H1 (cell line): ENCODE data around the gene SLC25A26. TPM values are rescaled to one million over a fixed set of nuclear protein-coding genes. Genes with fewer than 3 reads are reported as not detected.

Source experiments
- CTCF ChIA-PET: fragments of 300-600 bp; sonication (Branson Sonifier 250); formaldehyde crosslinking; loops from one replicate; lab custom pipeline; 2021; ENCODE audit not compliant: partially characterized antibody; lab: Charles Lee
- POLR2A ChIA-PET: fragments of 300-600 bp; sonication (Branson Sonifier 250); formaldehyde crosslinking; loops from one replicate; lab custom pipeline; 2021; ENCODE audit warnings: inconsistent platforms; ENCODE audit not compliant: partially characterized antibody; lab: Charles Lee
- DNase-seq, 2 experiments: peaks; one replicate each; pipeline versions ENCODE4 v3.0.0 to v3.0.0-alpha.2; 2010 to 2022; ENCODE audit warnings: low spot score in 2 of 2, low read depth in 1 of 2, mixed read lengths in 1 of 2
- FAIRE-seq: peaks from 2 replicates; lab custom pipeline; 2011; peaks lifted over from hg19 to GRCh38; lab: Jason Lieb, UNC
- H2AFZ ChIP-seq: 2 replicates; pipeline ENCODE4 v1.8.1; 2012; ENCODE audit warnings: low read length, inconsistent platforms
- H2AK5ac ChIP-seq: 2 replicates; pipeline ENCODE4 v1.6.1; 2013; ENCODE audit warnings: low read depth, low read length
- H2BK120ac ChIP-seq: replicated peaks from 2 replicates; pipeline ENCODE3; 2013; ENCODE audit warnings: low read depth, low read length, inconsistent platforms
- H2BK12ac ChIP-seq: 2 replicates; pipeline ENCODE4 v1.6.1; 2013; ENCODE audit warnings: low read depth, low read length
- H2BK15ac ChIP-seq: 2 replicates; pipeline ENCODE4 v1.6.1; 2013; ENCODE audit warnings: low read length
- H2BK20ac ChIP-seq: 2 replicates; pipeline ENCODE4 v1.6.1; 2013; ENCODE audit warnings: low read length
- H2BK5ac ChIP-seq: 2 replicates; pipeline ENCODE4 v1.6.1; 2013; ENCODE audit warnings: low read depth, low read length
- H3K14ac ChIP-seq: 2 replicates; pipeline ENCODE4 v1.6.1; 2013; ENCODE audit warnings: inconsistent platforms; ENCODE audit not compliant: insufficient read length
- H3K18ac ChIP-seq: 2 replicates; pipeline ENCODE4 v1.6.1; 2013; ENCODE audit warnings: low read length; ENCODE audit errors: extremely low read depth
- H3K23ac ChIP-seq: 2 replicates; pipeline ENCODE4 v1.6.1; 2013; ENCODE audit warnings: inconsistent platforms; ENCODE audit not compliant: insufficient read length
- H3K23me2 ChIP-seq: 2 replicates; pipeline ENCODE4 v1.6.1; 2013; ENCODE audit warnings: low read depth, low read length
- H3K27ac ChIP-seq: 2 replicates; pipeline ENCODE4 v1.6.1; 2011; ENCODE audit warnings: low read depth, low read length, inconsistent platforms
- H3K27me3 ChIP-seq, 4 experiments: replicated peaks in 1 of 4; 1 replicate in 1 of 4; 2 replicates in 3 of 4; pipeline versions ENCODE4 v1.6.1 to v1.8.1; 2011 to 2013; ENCODE audit warnings: low read length in 3 of 4, mild to moderate bottlenecking in 3 of 4, inconsistent platforms in 2 of 4, mixed read lengths in 2 of 4, moderate library complexity in 1 of 4; ENCODE audit not compliant: control insufficient read depth in 3 of 4, insufficient read depth in 3 of 4; ENCODE audit errors: extremely low read depth in 1 of 4
- H3K36me3 ChIP-seq, 4 experiments: 2 replicates each; pipeline versions ENCODE4 v1.6.1 to v1.8.1; 2011 to 2013; ENCODE audit warnings: mild to moderate bottlenecking in 4 of 4, low read length in 3 of 4, moderate library complexity in 2 of 4, control low read depth in 1 of 4, inconsistent platforms in 1 of 4; ENCODE audit not compliant: insufficient read depth in 4 of 4, control insufficient read depth in 2 of 4
- H3K4ac ChIP-seq: replicated peaks from 2 replicates; pipeline ENCODE3; 2013; ENCODE audit warnings: low read length, low read depth, mixed read lengths, inconsistent platforms; ENCODE audit not compliant: insufficient read length
- H3K4me1 ChIP-seq, 4 experiments: replicated peaks in 1 of 4; 1 replicate in 1 of 4; 2 replicates in 3 of 4; pipeline versions ENCODE4 v1.6.1 to v1.8.1; 2011 to 2013; ENCODE audit warnings: low read length in 3 of 4, inconsistent platforms in 2 of 4, mixed read lengths in 1 of 4; ENCODE audit not compliant: insufficient read depth in 4 of 4, control insufficient read depth in 3 of 4
- H3K4me2 ChIP-seq, 2 experiments: 2 replicates each; pipeline versions ENCODE4 v1.6.1 to v1.8.1; 2011 to 2013; ENCODE audit warnings: low read depth in 2 of 2, low read length in 2 of 2, control low read depth in 1 of 2, inconsistent platforms in 1 of 2, mild to moderate bottlenecking in 1 of 2; ENCODE audit not compliant: insufficient read depth in 1 of 2
- H3K4me3 ChIP-seq, 4 experiments: fragments of 200-600, 300-600 bp in 1 of 4; sonication (generic), shearing (Covaris generic), sonication (Bioruptor Twin) in 1 of 4; 2 replicates each; pipeline versions ENCODE4 v1.5.1 to v1.8.1; 2011 to 2016; ENCODE audit warnings: low read length in 4 of 4, low read depth in 3 of 4, control low read depth in 2 of 4, inconsistent platforms in 2 of 4, mild to moderate bottlenecking in 2 of 4, mixed read lengths in 1 of 4, moderate library complexity in 1 of 4; ENCODE audit not compliant: insufficient read depth in 2 of 4; ENCODE audit errors: extremely low read depth in 1 of 4
- H3K56ac ChIP-seq: replicated peaks from 2 replicates; pipeline ENCODE3; 2013; ENCODE audit warnings: low read depth, mild to moderate bottlenecking, mixed read lengths, low read length, inconsistent platforms; ENCODE audit not compliant: insufficient read length
- H3K79me1 ChIP-seq: 2 replicates; pipeline ENCODE4 v1.6.1; 2013; ENCODE audit warnings: low read depth, low read length, control low read depth
- H3K79me2 ChIP-seq, 2 experiments: 2 replicates each; pipeline versions ENCODE4 v1.6.1 to v1.8.1; 2012 to 2013; ENCODE audit warnings: low read length in 2 of 2, mild to moderate bottlenecking in 2 of 2, inconsistent platforms in 1 of 2; ENCODE audit not compliant: insufficient read depth in 2 of 2, control insufficient read depth in 1 of 2
- H3K9ac ChIP-seq, 4 experiments: replicated peaks in 1 of 4; 1 replicate in 1 of 4; 2 replicates in 3 of 4; pipeline versions ENCODE4 v1.6.1 to v1.8.1; 2011 to 2013; ENCODE audit warnings: low read depth in 3 of 4, low read length in 3 of 4, control low read depth in 2 of 4, mild to moderate bottlenecking in 2 of 4, moderate library complexity in 2 of 4, inconsistent platforms in 1 of 4; ENCODE audit errors: extremely low read depth in 1 of 4
- H3K9me3 ChIP-seq, 2 experiments: 2 replicates each; pipeline versions ENCODE4 v1.6.1 to v1.8.1; 2012 to 2013; ENCODE audit warnings: mild to moderate bottlenecking in 2 of 2, moderate library complexity in 2 of 2, control low read depth in 1 of 2, inconsistent platforms in 1 of 2, low read depth in 1 of 2, low read length in 1 of 2, mixed read lengths in 1 of 2; ENCODE audit not compliant: insufficient read depth in 2 of 2
- H4K20me1 ChIP-seq, 2 experiments: replicated peaks in 1 of 2; 2 replicates each; pipeline versions ENCODE3 to v1.8.1; 2011 to 2013; ENCODE audit warnings: inconsistent platforms in 2 of 2, low read length in 2 of 2, mild to moderate bottlenecking in 1 of 2; ENCODE audit not compliant: insufficient read depth in 2 of 2, control insufficient read depth in 1 of 2
- H4K5ac ChIP-seq: 2 replicates; pipeline ENCODE4 v1.6.1; 2013; ENCODE audit warnings: low read length, low read depth, mixed read lengths, inconsistent platforms; ENCODE audit not compliant: insufficient read length
- H4K8ac ChIP-seq: 2 replicates; pipeline ENCODE4 v1.8.0; 2013; ENCODE audit warnings: mild to moderate bottlenecking, moderate library complexity, low read length, inconsistent platforms; ENCODE audit not compliant: insufficient read depth; ENCODE audit errors: extremely low read depth
- H4K91ac ChIP-seq: replicated peaks from 2 replicates; pipeline ENCODE3; 2013; ENCODE audit warnings: low read length, mixed read lengths, inconsistent platforms; ENCODE audit not compliant: insufficient read length
- BRCA1 ChIP-seq: IDR thresholded peaks from 2 replicates; pipeline ENCODE4 v1.6.1; 2012; ENCODE audit warnings: low read depth, low read length, improper control_type of control experiment
- CEBPB ChIP-seq: IDR thresholded peaks from 2 replicates; pipeline ENCODE4 v1.6.1; 2012; ENCODE audit warnings: low read depth, low read length
- CREB1 ChIP-seq: IDR thresholded peaks from 2 replicates; pipeline ENCODE4 v1.6.1; 2012; ENCODE audit warnings: inconsistent platforms
- EP300 ChIP-seq, 2 experiments: IDR thresholded peaks; 1 replicate in 1 of 2; 2 replicates in 1 of 2; pipeline ENCODE4 v1.6.1; 2011 to 2012; ENCODE audit warnings: low read depth in 2 of 2, low read length in 2 of 2, mild to moderate bottlenecking in 2 of 2, borderline replicate concordance in 1 of 2, inconsistent platforms in 1 of 2, moderate library complexity in 1 of 2
- FOSL1 ChIP-seq: IDR thresholded peaks from 2 replicates; pipeline ENCODE4 v1.6.1; 2011; ENCODE audit warnings: mild to moderate bottlenecking, low read depth, low read length, moderate library complexity; ENCODE audit not compliant: insufficient read depth
- HDAC2 ChIP-seq, 2 experiments: fragments of 300-600 bp in 1 of 2; sonication (generic) in 1 of 2; IDR thresholded peaks; 2 replicates each; pipeline ENCODE4 v1.6.1; 2011 to 2012; ENCODE audit warnings: low read depth in 2 of 2, low read length in 2 of 2, mild to moderate bottlenecking in 2 of 2, moderate library complexity in 2 of 2, borderline replicate concordance in 1 of 2, inconsistent platforms in 1 of 2
- HDAC6 ChIP-seq: IDR thresholded peaks from one replicate; pipeline ENCODE4 v1.7.1; 2012; ENCODE audit warnings: low read depth, mild to moderate bottlenecking, inconsistent platforms, low read length, moderate library complexity
- KDM4A ChIP-seq: IDR thresholded peaks from one replicate; pipeline ENCODE4 v1.7.1; 2012; ENCODE audit warnings: low read depth, mild to moderate bottlenecking, moderate library complexity, low read length, inconsistent platforms; ENCODE audit not compliant: severe bottlenecking
- NANOG ChIP-seq: IDR thresholded peaks from 2 replicates; pipeline ENCODE4 v1.6.1; 2011; ENCODE audit warnings: low read length, low read depth, mild to moderate bottlenecking, inconsistent platforms; ENCODE audit not compliant: insufficient read depth, poor library complexity, severe bottlenecking
- POLR2A ChIP-seq, 2 experiments: IDR thresholded peaks; 1 replicate in 1 of 2; 2 replicates in 1 of 2; pipeline ENCODE4 v1.6.1; 2011; ENCODE audit warnings: low read depth in 2 of 2, low read length in 2 of 2, mild to moderate bottlenecking in 2 of 2; ENCODE audit errors: control extremely low read depth in 1 of 2
- POLR2AphosphoS5 ChIP-seq: IDR thresholded peaks from 2 replicates; pipeline ENCODE4 v1.6.1; 2011; ENCODE audit warnings: low read depth, low read length
- POU5F1 ChIP-seq: IDR thresholded peaks from 2 replicates; pipeline ENCODE4 v1.6.1; 2011; ENCODE audit warnings: low read depth, mild to moderate bottlenecking, low read length, moderate library complexity
- SP2 ChIP-seq: IDR thresholded peaks from 2 replicates; pipeline ENCODE4 v1.6.1; 2012; ENCODE audit warnings: mild to moderate bottlenecking, low read length, inconsistent platforms
- SP4 ChIP-seq: IDR thresholded peaks from 2 replicates; pipeline ENCODE4 v1.6.1; 2012; ENCODE audit warnings: low read length, inconsistent platforms
- TAF1 ChIP-seq: IDR thresholded peaks from 2 replicates; pipeline ENCODE4 v1.6.1; 2011; ENCODE audit warnings: mild to moderate bottlenecking, low read depth, low read length
- TBP ChIP-seq: IDR thresholded peaks from 2 replicates; pipeline ENCODE4 v1.6.1; 2011; ENCODE audit warnings: low read depth, low read length, improper control_type of control experiment
- WGBS, 2 experiments: shearing (Covaris generic) in 1 of 2; methylation state at CpG; one replicate each; pipeline versions ENCODE4 v1.1.6 to v1.1.7; 2013 to 2015; ENCODE audit warnings: low lambda C conversion rate in 2 of 2, mixed read lengths in 2 of 2, inconsistent platforms in 1 of 2, low coverage in 1 of 2, missing lambda C conversion rate in 1 of 2; ENCODE audit not compliant: insufficient replicate concordance in 2 of 2, insufficient coverage in 1 of 2, insufficient read length in 1 of 2; ENCODE audit errors: extremely low coverage in 1 of 2, missing lambda C conversion rate in 1 of 2; 5-methylcytosine and 5-hydroxymethylcytosine counted together
- polyA plus RNA-seq, 7 experiments: library from polyadenylated mRNA; depleted of rRNA in 3 of 7; stranded (reverse) in 5 of 7; unstranded in 2 of 7; fragments of >200 nt in 5 of 7; fragments of 200-250 nt in 2 of 7; gene quantifications; 1 replicate in 5 of 7; 2 replicates in 1 of 7; 4 replicates in 1 of 7; pipeline versions ENCODE4 v1.2.1 to v1.2.3, GENCODE V29; 2011 to 2013; ENCODE audit warnings: missing spikeins in 2 of 7, mixed read lengths in 2 of 7
- total RNA-seq: library from RNA; stranded (reverse); fragmentation: NEBNext Ultra II Directional; extraction: Animal tissue kit (Norgen Biotek cat#: 25700); gene quantifications from 2 replicates; pipeline ENCODE4 v1.2.1, GENCODE V29; 2021

Gene SLC25A26
- total and polyA plus RNA-seq, 2 of the 8 experiments (the other 6 are each of a cell fraction or from before 2014, with no cell fraction given): 30.0 to 37.0 TPM

GRCh38 chr3:66215106-66215505 lies 5.7 kb upstream of the SLC25A26 start:
- CTCF ChIA-PET: no interaction called here
- Histone ChIP-seq H3K56ac (no peak overlapping the region), H3K79me1 (no peaks in the 10 kb centered on the region), H4K5ac (no peak overlapping the region), H2AFZ (no peak overlapping the region), H2BK120ac (no peak overlapping the region), H3K36me3 (no peaks in the 10 kb centered on the region), H3K27ac (no peak overlapping the region), H2BK5ac (no peak overlapping the region), H3K27me3 (no peaks in the 10 kb centered on the region), H3K23me2 (no peaks in the 10 kb centered on the region), H2BK12ac (no peak overlapping the region), H2BK20ac (no peak overlapping the region), H3K14ac (no peak overlapping the region), H3K4ac (no peak overlapping the region), H4K20me1 (no peaks in the 10 kb centered on the region), H3K4me3 (no peak overlapping the region), H3K4me1 (no peaks in the 10 kb centered on the region), H4K91ac (no peak overlapping the region), H3K79me2 (no peaks in the 10 kb centered on the region), H3K9ac (no peak overlapping the region), H3K23ac (no peak overlapping the region), H2BK15ac (no peak overlapping the region), H3K4me2 (no peak overlapping the region), H3K9me3 (peaks cover 0 to 3% of the 10 kb centered on the region in 2 experiments; a peak in 1 of 4 replicates), H3K18ac (no peak overlapping the region), H4K8ac (no peak overlapping the region), H2AK5ac (no peak overlapping the region)
- WGBS, 2 experiments: 88% methylated on average over 2 of the region's 2 CpGs; no CpG with 5 or more reads in 1 of the 2 experiments
- DNase-seq (no peak), FAIRE-seq (no peak)
- POLR2A ChIA-PET: no interaction called here
- TF ChIP-seq KDM4A (no peak), POU5F1 (no peak), SP4 (no peak), TBP (no peak), EP300 (IDR thresholded peaks at IDR 0.05; ENCODE audit: borderline replicate concordance in 1 of 2, low read depth in 2 of 2, low read length in 2 of 2) (no peak), POLR2AphosphoS5 (no peak), FOSL1 (no peak), NANOG (no peak), CREB1 (no peak), HDAC6 (no peak), BRCA1 (no peak), TAF1 (no peak), POLR2A (IDR thresholded peaks at IDR 0.05; ENCODE audit: control extremely low read depth in 1 of 2, low read depth in 2 of 2, low read length in 2 of 2) (no peak), HDAC2 (IDR thresholded peaks at IDR 0.05; ENCODE audit: borderline replicate concordance in 1 of 2, low read depth in 2 of 2, low read length in 2 of 2) (no peak), SP2 (no peak), CEBPB (no peak)
